ENCODE results near the gene C7orf33.

Gene C7orf33

GRCh38 chr7:148590471-148590870 is at the start of gene C7orf33:
C7orf33 (plus strand) TSS chr7:148590766; CDS start chr7:148590926, 160 bp downstream.
- no peak for DNase-seq (ENCODE audit: low read depth)
- no peak for TF ChIP-seq CTCF (IDR thresholded peaks at IDR 0.05; ENCODE audit: insufficient read depth, low read depth, low read length, missing control alignments)
- no peak within 1 kb of the TSS for H3K4me3 ChIP-seq (ENCODE audit: low read depth, low read length)

DNA sequence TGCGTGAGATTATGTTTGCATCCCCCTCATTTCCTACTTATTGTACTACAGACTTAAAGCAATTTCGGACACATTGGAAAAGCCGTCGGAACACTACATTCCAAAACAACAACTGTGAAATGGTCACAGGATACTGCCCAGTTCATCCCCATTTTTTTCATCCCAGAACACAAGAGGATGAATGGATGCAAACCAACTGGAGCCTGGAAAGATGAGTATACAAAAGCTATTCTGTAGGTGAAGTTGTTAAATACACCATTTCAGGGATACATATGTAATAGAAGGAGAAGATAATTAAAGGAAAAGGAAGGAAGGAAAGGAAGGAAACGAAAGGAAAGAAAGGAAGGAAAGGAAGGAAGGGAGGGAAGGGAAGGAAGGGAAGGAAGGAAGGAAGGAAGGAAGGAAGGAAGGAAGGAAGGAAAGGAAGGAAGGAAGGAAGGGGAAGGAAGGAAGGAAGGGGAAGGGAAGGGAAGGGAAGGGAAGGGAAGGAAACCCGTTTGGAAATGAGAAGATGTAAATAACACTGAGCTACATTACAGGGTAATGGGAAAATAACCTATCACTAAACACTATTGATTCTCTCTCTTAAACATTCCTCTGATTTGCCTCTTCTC is 48.6 kb upstream of the C7orf33 start:
- no peak for DNase-seq (ENCODE audit: low read depth)
- TF ChIP-seq CTCF (IDR thresholded peaks at IDR 0.05; ENCODE audit: insufficient read depth, low read depth, low read length, missing control alignments) = no peak

GRCh38 chr7:148543302-148543701 is 47.3 kb upstream of the C7orf33 start:
- H3K4me3 ChIP-seq (ENCODE audit: low read depth, low read length) = no peak overlapping the region
- DNase-seq (ENCODE audit: low read depth) = no peak
- TF ChIP-seq CTCF (IDR thresholded peaks at IDR 0.05; ENCODE audit: insufficient read depth, low read depth, low read length, missing control alignments) = no peak

More for the DNA sequence above, 48.6 kb upstream of the C7orf33 start:
- no peak overlapping the region for H3K4me3 ChIP-seq (ENCODE audit: low read depth, low read length)

DNA sequence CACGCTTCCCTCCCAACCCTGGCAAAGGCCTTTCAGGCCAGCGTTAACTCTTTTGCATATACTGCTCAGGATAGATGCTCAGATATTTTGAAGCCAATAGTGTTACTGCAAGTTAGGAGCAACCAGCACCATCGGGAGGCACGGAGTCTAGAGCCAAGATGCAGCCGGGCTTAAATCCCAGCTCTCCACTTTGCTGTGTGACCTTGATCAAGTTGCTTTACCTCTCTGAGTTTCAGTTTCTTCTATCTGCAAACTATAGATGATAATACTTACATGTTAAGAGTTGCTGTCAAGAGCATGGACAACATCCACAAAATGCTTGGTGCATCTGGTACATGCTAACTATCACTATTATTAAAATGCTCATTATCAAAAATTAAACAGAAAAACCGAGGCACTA is 45.4 kb upstream of the C7orf33 start:
- no peak overlapping the region for H3K4me3 ChIP-seq (ENCODE audit: low read depth, low read length)
- no peak for TF ChIP-seq CTCF (IDR thresholded peaks at IDR 0.05; ENCODE audit: insufficient read depth, low read depth, low read length, missing control alignments)
- DNase-seq (ENCODE audit: low read depth) = no peak

GRCh38 chr7:148545932-148546331 is 44.6 kb upstream of the C7orf33 start:
- TF ChIP-seq CTCF (IDR thresholded peaks at IDR 0.05; ENCODE audit: insufficient read depth, low read depth, low read length, missing control alignments) = no peak
- H3K4me3 ChIP-seq (ENCODE audit: low read depth, low read length) = no peak overlapping the region
- no peak for DNase-seq (ENCODE audit: low read depth)

DNA sequence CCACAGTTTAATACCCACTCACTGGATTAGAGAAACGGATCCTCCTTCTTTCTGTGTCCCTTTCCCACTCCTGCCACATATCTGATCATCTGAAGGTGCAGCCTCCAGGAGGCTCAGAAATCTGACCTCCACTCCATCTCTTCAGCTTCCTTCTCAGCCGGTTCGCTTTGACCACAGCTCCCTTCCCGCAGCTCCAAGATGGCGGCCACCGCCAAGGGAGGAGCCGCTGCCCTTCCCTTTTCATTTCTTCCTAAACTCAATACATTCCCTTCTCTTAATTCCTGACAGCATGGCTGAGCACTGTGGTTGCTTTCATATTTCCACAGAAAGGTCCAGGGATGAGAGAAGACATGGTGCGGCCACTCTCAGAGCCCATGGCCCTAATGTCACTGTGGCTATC is 43.7 kb upstream of the C7orf33 start:
- no peak overlapping the region for H3K4me3 ChIP-seq (ENCODE audit: low read depth, low read length)
- DNase-seq (ENCODE audit: low read depth) = no peak

More for the DNA sequence above, 43.7 kb upstream of the C7orf33 start:
- no peak for TF ChIP-seq CTCF (IDR thresholded peaks at IDR 0.05; ENCODE audit: insufficient read depth, low read depth, low read length, missing control alignments)

All from GM12865 (cell line).